GM12878 (cell line): Measurements from ENCODE around the gene DGKQ. TPM values are rescaled to one million over a fixed set of nuclear protein-coding genes. Genes with fewer than 3 reads are reported as not detected.

Experiments used
- ATAC-seq: fragments of 200-7000 bp; cut with Tn5 transposase; 3 replicates; pipeline ENCODE4 v1.9.1; 2020; ENCODE audit warnings: mild to moderate bottlenecking, moderate library complexity
- BruUV-seq: library from RNA; stranded (reverse); fragments of 400-500 nt; replicated peaks from 2 replicates; lab custom pipeline; 2021; lab: Mats Ljungman, UMichigan
- CTCF ChIA-PET: fragments of 300-600 bp; sonication (Branson Sonifier 250); formaldehyde crosslinking; extraction: SDS; loops from one replicate; lab custom pipeline; 2021; ENCODE audit warnings: inconsistent platforms; lab: Yijun Ruan, JAX
- POLR2A ChIA-PET: fragments of 350-600 bp; formaldehyde crosslinking; extraction: SDS; loops from one replicate; lab custom pipeline; 2021; ENCODE audit warnings: inconsistent platforms; lab: Charles Lee
- RAD21 ChIA-PET: fragments of 300-600 bp; sonication (Branson Sonifier 250); formaldehyde crosslinking; loops from one replicate; lab custom pipeline; 2023; ENCODE audit warnings: antibody characterized with exemption; ENCODE audit not compliant: unreplicated experiment; lab: Charles Lee
- SMC1A ChIA-PET: fragments of 300-600 bp; sonication (Branson Sonifier 250); formaldehyde crosslinking; loops from one replicate; lab custom pipeline; 2023; ENCODE audit not compliant: unreplicated experiment, uncharacterized antibody; lab: Charles Lee
- DNase-seq: peaks from one replicate; pipeline ENCODE4 v3.0.0-alpha.2; 2011; ENCODE audit warnings: low read depth, low spot score
- FAIRE-seq: peaks from 3 replicates; lab custom pipeline; 2011; peaks lifted over from hg19 to GRCh38; lab: Jason Lieb, UNC
- H2AFZ ChIP-seq: 2 replicates; pipeline ENCODE4 v1.6.0; 2011; ENCODE audit warnings: low read depth, low read length, control low read depth; ENCODE audit not compliant: control insufficient read depth
- H3K27ac ChIP-seq: 2 replicates; pipeline ENCODE4 v1.5.1; 2011; ENCODE audit warnings: control low read depth; ENCODE audit not compliant: control insufficient read depth, insufficient read depth
- H3K27me3 ChIP-seq, 2 experiments: replicated peaks in 1 of 2; 2 replicates each; pipeline versions ENCODE4 v1.6.0 to v1.6.1; 2011; ENCODE audit warnings: low read length in 1 of 2; ENCODE audit not compliant: control insufficient read depth in 2 of 2, insufficient read depth in 2 of 2
- H3K36me3 ChIP-seq, 2 experiments: 2 replicates each; pipeline ENCODE4 v1.5.1; 2011; ENCODE audit warnings: low read length in 1 of 2; ENCODE audit not compliant: control insufficient read depth in 2 of 2, insufficient read depth in 2 of 2
- H3K4me1 ChIP-seq: 2 replicates; pipeline ENCODE4 v1.6.1; 2011; ENCODE audit warnings: mild to moderate bottlenecking, low read length, moderate library complexity, mixed read lengths; ENCODE audit not compliant: control insufficient read depth, insufficient read depth
- H3K4me2 ChIP-seq: 2 replicates; pipeline ENCODE4 v1.6.0; 2011; ENCODE audit warnings: control low read depth; ENCODE audit not compliant: control insufficient read depth, insufficient read depth
- H3K4me3 ChIP-seq: fragments of 200-600 bp; sonication (generic); 2 replicates; pipeline ENCODE4 v1.5.1; 2016
- H3K79me2 ChIP-seq: 2 replicates; pipeline ENCODE4 v1.6.0; 2011; ENCODE audit warnings: low read length; ENCODE audit not compliant: control insufficient read depth, insufficient read depth
- H3K9ac ChIP-seq: 2 replicates; pipeline ENCODE4 v1.8.0; 2011; ENCODE audit warnings: low read length, control low read depth, mixed read lengths; ENCODE audit not compliant: control insufficient read depth, insufficient read depth
- H3K9me3 ChIP-seq: replicated peaks from 3 replicates; pipeline ENCODE4 v1.5.1; 2011; ENCODE audit warnings: mild to moderate bottlenecking, low read length; ENCODE audit not compliant: control insufficient read depth, insufficient read depth
- H4K20me1 ChIP-seq: 2 replicates; pipeline ENCODE4 v1.6.0; 2011; ENCODE audit not compliant: control insufficient read depth, insufficient read depth
- BHLHE40 ChIP-seq, 2 experiments: fragments of 450-650 bp in 1 of 2; IDR thresholded peaks; 2 replicates each; pipeline ENCODE4 v1.6.1; 2011 to 2017; ENCODE audit warnings: low read depth in 2 of 2, borderline replicate concordance in 1 of 2, improper control_type of control experiment in 1 of 2, low read length in 1 of 2, mild to moderate bottlenecking in 1 of 2
- MLLT1 ChIP-seq: fragments of 450-650 bp; IDR thresholded peaks from 2 replicates; pipeline ENCODE4 v1.6.1; 2016; ENCODE audit warnings: mild to moderate bottlenecking
- NR2F1 ChIP-seq: fragments of 450-650 bp; conservative IDR thresholded peaks from 2 replicates; pipeline ENCODE4 v1.6.1; 2017; ENCODE audit warnings: mild to moderate bottlenecking
- PAX8 ChIP-seq: fragments of 450-650 bp; IDR thresholded peaks from 2 replicates; pipeline ENCODE4 v1.6.1; 2017; ENCODE audit warnings: mild to moderate bottlenecking, moderate library complexity
- RUNX3 ChIP-seq: IDR thresholded peaks from 2 replicates; pipeline ENCODE4 v1.6.1; 2012; ENCODE audit warnings: low read length, inconsistent platforms
- WGBS: methylation state at CpG from one replicate; pipeline ENCODE4 v1.1.6; 2016; ENCODE audit warnings: low lambda C conversion rate; ENCODE audit not compliant: insufficient replicate concordance, insufficient coverage; ENCODE audit errors: missing lambda C conversion rate; 5-methylcytosine and 5-hydroxymethylcytosine counted together
- in situ Hi-C: fragments of 300-500 bp; cut with MboI; formaldehyde crosslinking; loops from 9 replicates; pipeline ENCODE4 v1.14.3; 2018; ENCODE audit warnings: mixed read lengths
- intact Hi-C: fragments of 100-400 bp; cut with micrococcal nuclease; formaldehyde crosslinking; loops from one replicate; pipeline ENCODE4 v1.14.2; 2022; ENCODE audit not compliant: unreplicated experiment
- polyA plus RNA-seq, 11 experiments: library from polyadenylated mRNA; depleted of rRNA in 4 of 11; unstranded in 6 of 11; stranded (reverse) in 5 of 11; fragments of >200 nt; fragmentation: Nextera tagmentation in 4 of 11; fragmentation: Illumina TruSeq in 1 of 11; extraction: Ambion mirVana in 4 of 11; extraction: Trizol in 1 of 11; gene quantifications; 1 replicate in 1 of 11; 2 replicates in 10 of 11; pipeline versions ENCODE4 v1.2.1 to v1.2.3, GENCODE V29; 2011 to 2016; ENCODE audit warnings: inconsistent platforms in 2 of 11, missing spikeins in 2 of 11, low read depth in 1 of 11
- total RNA-seq, 4 experiments: library from RNA; depleted of rRNA in 3 of 4; stranded (reverse); fragments of >200 nt in 3 of 4; fragmentation: Illumina TruSeq in 1 of 4; extraction: Trizol in 1 of 4; gene quantifications; 2 replicates each; pipeline versions ENCODE4 v1.2.1 to v1.2.3, GENCODE V29; 2013 to 2021

The DGKQ gene
- total and polyA plus RNA-seq, 10 of the 15 experiments (the other 5 are each of a cell fraction or from before 2014, with no cell fraction given) = 0.11 to 10.5 (median 1.4) TPM

GRCh38 chr4:931194-931959 is 42.0 kb downstream of the DGKQ start:
- intact Hi-C loops (loop anchor here (10.0 kb wide), 1 partner anchor 257 kb away; the partner anchor contains the start of genes ATP5ME and MYL5), in situ Hi-C loops (no loop called here)
- peak overlapping the region; percentile 81 for H3K4me3 ChIP-seq
- no peaks in the 10 kb centered on the region for H3K27me3 ChIP-seq
- 7% methylated on average over 22 of the region's 31 CpGs for WGBS
- no peak overlapping the region; the same call in 1 of the 2 replicates for H2AFZ ChIP-seq
- DNase-seq (no peak), FAIRE-seq (peak; percentile 18), ATAC-seq (peak; percentile 22)
- TF ChIP-seq PAX8 (no peak), MLLT1 (0 out of 2 replicates have a peak, but pooled peaks have one; percentile 8), RUNX3 (peak; percentile 53; the same call in 1 of the 2 replicates), NR2F1 (no peak), BHLHE40 (IDR thresholded peaks at IDR 0.05; ENCODE audit: borderline replicate concordance in 1 of 2, low read depth in 2 of 2, low read length in 1 of 2) (peak; percentile 46 to 76; a peak in 3 of 4 replicates)
- peaks cover 12% of the 10 kb centered on the region; the same call in 1 of the 2 replicates for H4K20me1 ChIP-seq
- peaks cover 45% of the 10 kb centered on the region for H3K79me2 ChIP-seq
- SMC1A ChIA-PET = interaction anchor here (0.9 to 1.1 kb wide), 2 partner anchors 10 to 55 kb away, joined by 3 read pairs; partner anchors contain the start of gene IDUA
- TSS peak; percentile 82 for BruUV-seq
- CTCF ChIA-PET = interaction anchor here (1.3 to 1.5 kb wide), 3 partner anchors 9 to 55 kb away, joined by 5 to 6 read pairs (median 6); partner anchors contain the start of gene IDUA
- peak overlapping the region; percentile 89 for H3K9ac ChIP-seq
- H3K9me3 ChIP-seq = no peaks in the 10 kb centered on the region
- peak overlapping the region; percentile 85 for H3K4me2 ChIP-seq
- H3K36me3 ChIP-seq = peaks cover 0 to under 1% of the 10 kb centered on the region in 2 experiments; a peak in 2 of 4 replicates
- peaks cover 21% of the 10 kb centered on the region for H3K4me1 ChIP-seq
- peak overlapping the region; percentile 90 for H3K27ac ChIP-seq
- RAD21 ChIA-PET = interaction anchor here (1.2 to 8.6 kb wide), 5 partner anchors 8 to 416 kb away, joined by 3 to 48 read pairs (median 3); partner anchors contain the start of genes IDUA and UVSSA
- POLR2A ChIA-PET = interaction anchor here (0.7 to 1.9 kb wide), 5 partner anchors 8 to 150 kb away, joined by 3 to 15 read pairs (median 6); no protein-coding TSS in a partner anchor
